ENCODE data around the gene PKNOX2.

Gene PKNOX2

DNA sequence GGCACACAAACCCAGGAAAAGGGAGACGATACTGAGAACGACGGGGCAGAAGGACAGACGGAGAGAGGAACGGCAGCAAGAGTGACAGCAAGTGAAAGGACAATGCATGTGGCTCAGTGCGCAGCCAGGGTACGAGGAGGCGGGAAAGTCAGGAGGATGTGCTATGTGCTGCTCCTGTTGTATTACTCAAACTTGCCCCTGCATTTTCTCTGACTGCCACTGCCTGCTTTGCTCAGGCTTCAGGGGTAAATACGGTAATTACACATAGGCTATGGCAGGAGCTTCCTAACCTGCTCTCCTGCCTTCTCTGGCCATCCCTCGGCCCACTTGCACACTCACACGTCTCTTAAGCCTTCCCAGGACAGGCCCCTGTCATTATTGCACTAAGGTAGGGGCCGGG lies 236.7 kb downstream of the PKNOX2 start:
- no peaks in the 10 kb centered on the region for H3K36me3 Mint-ChIP-seq
- DNase-seq (no peak), ATAC-seq (replicated peaks) (no peak)
- H3K27me3 Mint-ChIP-seq = peaks cover 69 to 78% of the 10 kb centered on the region in 2 donors
- H3K27ac Mint-ChIP-seq = no peak overlapping the region
- peaks cover 10 to 14% of the 10 kb centered on the region in 2 donors for H3K4me1 Mint-ChIP-seq
- H3K4me3 Mint-ChIP-seq = no peak overlapping the region
- H3K9me3 Mint-ChIP-seq = no peaks in the 10 kb centered on the region

- peaks cover 72 to 83% of the 10 kb centered on the region in 2 donors for H3K27me3 Mint-ChIP-seq
- H3K4me1 Mint-ChIP-seq = peaks cover 10 to 14% of the 10 kb centered on the region in 2 donors
- no peak for DNase-seq
- H3K27ac Mint-ChIP-seq = no peak overlapping the region
- no peaks in the 10 kb centered on the region for H3K9me3 Mint-ChIP-seq
- ATAC-seq (replicated peaks) = no peak
- no peaks in the 10 kb centered on the region for H3K36me3 Mint-ChIP-seq
- H3K4me3 Mint-ChIP-seq = no peak overlapping the region
These were observed 237.2 kb downstream of the PKNOX2 start for GRCh38 chr11:125401746-125402145.

GRCh38 chr11:125402435-125402834 lies 237.9 kb downstream of the PKNOX2 start:
- peaks cover 72 to 82% of the 10 kb centered on the region in 2 donors for H3K27me3 Mint-ChIP-seq
- H3K27ac Mint-ChIP-seq = no peak overlapping the region
- ATAC-seq (replicated peaks) = no peak
- H3K4me3 Mint-ChIP-seq = no peak overlapping the region
- no peaks in the 10 kb centered on the region for H3K9me3 Mint-ChIP-seq
- peaks cover 10 to 14% of the 10 kb centered on the region in 2 donors for H3K4me1 Mint-ChIP-seq
- no peaks in the 10 kb centered on the region for H3K36me3 Mint-ChIP-seq
- no peak for DNase-seq

- H3K36me3 Mint-ChIP-seq = no peaks in the 10 kb centered on the region
- no peak overlapping the region for H3K27ac Mint-ChIP-seq
- no peak for DNase-seq
- peak in 1 of 2 donors; percentile 17 for ATAC-seq (replicated peaks)
- H3K4me1 Mint-ChIP-seq = peaks cover 7% of the 10 kb centered on the region in 2 donors
- H3K4me3 Mint-ChIP-seq = no peak overlapping the region
- peaks cover 67 to 77% of the 10 kb centered on the region in 2 donors for H3K27me3 Mint-ChIP-seq
- no peaks in the 10 kb centered on the region for H3K9me3 Mint-ChIP-seq
These were observed 239.7 kb downstream of the PKNOX2 start for GRCh38 chr11:125404157-125404810.

- H3K9me3 Mint-ChIP-seq = no peaks in the 10 kb centered on the region
- no peak overlapping the region for H3K4me3 Mint-ChIP-seq
- H3K4me1 Mint-ChIP-seq = peaks cover 6 to 7% of the 10 kb centered on the region in 2 donors
- ATAC-seq (replicated peaks) (peak; percentile 88 to 94), DNase-seq (peak; percentile 41)
- peak overlapping the region; percentile 65 for H3K27ac Mint-ChIP-seq
- H3K27me3 Mint-ChIP-seq = peaks cover 72% of the 10 kb centered on the region in 2 donors
- H3K36me3 Mint-ChIP-seq = no peaks in the 10 kb centered on the region
These were observed 240.6 kb downstream of the PKNOX2 start for GRCh38 chr11:125404811-125405790.

DNA sequence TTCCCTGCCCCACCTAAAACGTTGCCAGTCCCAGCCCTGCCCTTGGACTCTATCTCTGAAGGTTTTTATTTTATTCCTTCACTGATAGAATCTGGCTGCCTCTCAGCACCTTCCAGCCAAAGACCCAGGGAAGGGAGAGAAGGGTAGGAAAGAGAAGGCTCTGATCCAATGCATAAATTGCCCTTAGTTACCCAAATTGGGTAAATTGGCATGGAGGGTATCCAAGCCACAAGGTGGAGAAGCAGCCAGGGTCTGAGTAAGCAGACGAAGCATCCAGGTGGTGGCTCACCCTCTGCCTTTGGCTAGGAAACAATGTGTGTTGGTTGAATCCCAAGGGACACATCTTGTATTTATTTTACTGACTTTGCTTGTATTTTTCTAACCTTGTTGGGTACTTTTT lies 242.5 kb downstream of the PKNOX2 start:
- no peak for DNase-seq
- no peak for ATAC-seq (replicated peaks)
- Mint-ChIP-seq H3K4me1 (peaks cover 6 to 7% of the 10 kb centered on the region in 2 donors), H3K4me3 (no peak overlapping the region), H3K36me3 (no peaks in the 10 kb centered on the region), H3K27me3 (peaks cover 57 to 77% of the 10 kb centered on the region in 2 donors), H3K27ac (no peak overlapping the region), H3K9me3 (no peaks in the 10 kb centered on the region)

DNA sequence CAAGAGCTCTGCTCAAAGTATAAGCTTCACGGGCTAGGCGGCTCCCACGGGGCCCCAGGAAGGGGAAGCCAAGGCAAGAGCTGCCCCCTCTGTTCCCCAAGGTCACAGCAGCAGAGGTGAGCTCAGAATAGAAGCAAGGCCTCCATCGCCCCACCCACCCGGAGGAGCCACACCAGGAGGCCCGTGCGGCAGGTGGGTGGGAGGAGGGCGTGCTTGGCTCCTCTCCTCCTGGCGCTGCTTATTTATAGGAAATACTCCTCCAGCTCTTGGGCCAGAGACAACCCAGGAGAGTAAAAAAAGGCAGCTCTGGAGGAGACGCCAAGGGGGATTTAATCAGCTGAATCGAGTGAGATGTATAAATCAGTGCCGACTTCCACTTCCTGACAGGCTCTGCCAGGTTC lies 243.8 kb downstream of the PKNOX2 start:
- Mint-ChIP-seq H3K4me3 (no peak overlapping the region), H3K4me1 (peaks cover 6 to 7% of the 10 kb centered on the region in 2 donors), H3K9me3 (no peaks in the 10 kb centered on the region), H3K27me3 (peaks cover 55 to 73% of the 10 kb centered on the region in 2 donors), H3K36me3 (no peaks in the 10 kb centered on the region), H3K27ac (no peak overlapping the region)
- DNase-seq (no peak), ATAC-seq (replicated peaks) (no peak)

GRCh38 chr11:125410091-125410490 lies 245.5 kb downstream of the PKNOX2 start:
- no peak overlapping the region for H3K4me3 Mint-ChIP-seq
- H3K27me3 Mint-ChIP-seq = peaks cover 38 to 60% of the 10 kb centered on the region in 2 donors
- H3K9me3 Mint-ChIP-seq = no peaks in the 10 kb centered on the region
- no peak for ATAC-seq (replicated peaks)
- no peak for DNase-seq
- H3K36me3 Mint-ChIP-seq = no peaks in the 10 kb centered on the region
- peaks cover 1 to 3% of the 10 kb centered on the region in 2 donors for H3K4me1 Mint-ChIP-seq
- H3K27ac Mint-ChIP-seq = no peak overlapping the region

- H3K36me3 Mint-ChIP-seq = no peaks in the 10 kb centered on the region
- peaks cover 22 to 44% of the 10 kb centered on the region in 2 donors for H3K27me3 Mint-ChIP-seq
- H3K4me1 Mint-ChIP-seq = no peaks in the 10 kb centered on the region
- ATAC-seq (replicated peaks) = no peak
- no peaks in the 10 kb centered on the region for H3K9me3 Mint-ChIP-seq
- no peak overlapping the region for H3K4me3 Mint-ChIP-seq
- H3K27ac Mint-ChIP-seq = no peak overlapping the region
- no peak for DNase-seq
These were observed 247.6 kb downstream of the PKNOX2 start for GRCh38 chr11:125412177-125412496.

- Mint-ChIP-seq H3K27ac (no peak overlapping the region), H3K4me1 (no peaks in the 10 kb centered on the region), H3K9me3 (no peaks in the 10 kb centered on the region), H3K4me3 (no peak overlapping the region), H3K27me3 (peaks cover 22 to 44% of the 10 kb centered on the region in 2 donors), H3K36me3 (no peaks in the 10 kb centered on the region)
- no peak for ATAC-seq (replicated peaks)
- DNase-seq = no peak
These were observed 248.0 kb downstream of the PKNOX2 start for GRCh38 chr11:125412509-125412908.

GRCh38 chr11:125413226-125413625 lies 248.7 kb downstream of the PKNOX2 start:
- Mint-ChIP-seq H3K4me1 (no peaks in the 10 kb centered on the region), H3K9me3 (no peaks in the 10 kb centered on the region), H3K36me3 (no peaks in the 10 kb centered on the region), H3K27ac (no peak overlapping the region), H3K27me3 (peaks cover 26 to 45% of the 10 kb centered on the region in 2 donors), H3K4me3 (no peak overlapping the region)
- no peak for ATAC-seq (replicated peaks)
- DNase-seq = no peak

- no peaks in the 10 kb centered on the region for H3K4me1 Mint-ChIP-seq
- peaks cover 21 to 45% of the 10 kb centered on the region in 2 donors for H3K27me3 Mint-ChIP-seq
- no peak overlapping the region for H3K4me3 Mint-ChIP-seq
- DNase-seq (no peak), ATAC-seq (replicated peaks) (no peak)
- H3K27ac Mint-ChIP-seq = no peak overlapping the region
- H3K9me3 Mint-ChIP-seq = no peaks in the 10 kb centered on the region
- no peaks in the 10 kb centered on the region for H3K36me3 Mint-ChIP-seq
These were observed 249.6 kb downstream of the PKNOX2 start for GRCh38 chr11:125414121-125414520.

DNA sequence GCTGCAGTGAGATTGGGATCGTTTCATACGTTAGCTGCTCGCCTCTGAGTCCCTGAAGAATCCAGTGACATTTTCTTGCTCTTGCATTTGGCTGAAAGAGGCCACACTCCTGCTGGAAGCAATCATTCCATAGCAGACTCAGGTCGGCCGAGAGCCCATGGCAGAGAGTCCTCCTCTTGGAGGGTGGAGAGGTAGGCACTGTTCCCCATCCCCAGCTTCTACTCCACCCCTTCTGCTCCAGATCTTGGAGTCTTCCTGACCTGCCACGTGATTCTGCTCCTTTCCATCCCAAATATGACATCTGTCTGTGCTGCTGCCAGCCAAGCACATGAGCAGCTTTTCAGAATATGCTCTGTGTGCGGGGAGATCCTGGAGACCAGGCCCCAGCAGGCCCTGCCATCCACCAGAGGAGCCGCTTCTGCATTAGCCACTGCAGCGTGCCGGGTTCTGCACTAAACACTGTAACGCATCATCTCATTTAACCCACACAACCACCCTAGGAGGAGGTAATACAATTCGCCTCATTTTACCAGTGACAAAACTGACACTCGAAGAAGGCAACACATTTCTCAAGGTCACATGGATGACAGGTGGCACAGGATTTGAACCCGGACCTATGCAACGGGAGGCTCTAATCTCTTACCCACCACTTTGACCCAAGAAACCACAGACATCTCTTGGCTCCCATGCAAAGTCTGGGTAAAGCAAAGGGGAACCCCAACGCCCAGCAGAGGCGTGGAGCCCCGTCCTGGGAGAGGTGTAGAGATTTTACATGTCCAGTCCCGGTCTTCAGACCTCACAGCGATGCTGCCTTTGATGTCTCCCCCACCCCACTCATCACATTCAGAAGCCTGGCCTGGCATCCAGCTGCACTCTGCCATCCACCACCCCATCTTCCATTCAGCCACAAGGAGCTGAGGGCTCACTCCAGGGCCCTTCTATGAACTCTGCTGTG lies 252.7 kb downstream of the PKNOX2 start:
- Mint-ChIP-seq H3K4me1 (no peaks in the 10 kb centered on the region), H3K9me3 (no peaks in the 10 kb centered on the region), H3K27ac (no peak overlapping the region), H3K36me3 (no peaks in the 10 kb centered on the region), H3K27me3 (peaks cover 14 to 15% of the 10 kb centered on the region in 2 donors), H3K4me3 (no peak overlapping the region)
- DNase-seq (no peak), ATAC-seq (replicated peaks) (no peak)

DNA sequence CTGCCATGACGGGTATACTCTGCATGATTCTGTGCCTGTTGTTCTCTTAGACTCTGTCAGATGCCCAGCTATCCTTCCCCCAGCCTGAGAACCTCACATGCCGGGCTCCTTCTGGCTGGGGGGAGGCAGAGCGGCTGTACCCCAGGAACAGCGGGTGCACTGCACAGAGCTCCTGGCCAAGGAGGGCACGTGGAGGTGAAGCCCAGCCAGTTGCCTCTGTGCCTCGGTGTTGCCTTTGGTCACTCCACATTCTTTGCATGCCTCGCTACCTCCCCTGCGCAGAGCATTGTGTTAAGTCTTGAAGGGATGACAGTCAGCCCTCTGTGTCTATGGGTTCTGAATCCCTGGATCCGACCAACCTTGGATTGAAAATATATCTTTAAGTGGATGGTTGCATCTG lies 253.8 kb downstream of the PKNOX2 start:
- H3K4me3 Mint-ChIP-seq = no peak overlapping the region
- peaks cover 0 to 2% of the 10 kb centered on the region in 2 donors for H3K4me1 Mint-ChIP-seq
- no peak overlapping the region for H3K27ac Mint-ChIP-seq
- no peak for DNase-seq
- H3K36me3 Mint-ChIP-seq = no peaks in the 10 kb centered on the region
- H3K27me3 Mint-ChIP-seq = peaks cover 5 to 8% of the 10 kb centered on the region in 2 donors
- no peaks in the 10 kb centered on the region for H3K9me3 Mint-ChIP-seq
- ATAC-seq (replicated peaks) = no peak
